HepG2 (cell line): Measurements from ENCODE around the gene UQCRC1. TPM values are rescaled to one million over a fixed set of nuclear protein-coding genes. Genes with fewer than 3 reads are reported as not detected.

Experiments
- ADNP ChIP-seq: sonication (generic); formaldehyde crosslinking; IDR thresholded peaks from 2 replicates; pipeline ENCODE4 v1.4.0; 2020; ENCODE audit warnings: missing genetic modification reagents
- ATM ChIP-seq: fragments of 450-650 bp; IDR thresholded peaks from 2 replicates; pipeline ENCODE4 v1.7.1; 2017; ENCODE audit warnings: mild to moderate bottlenecking, borderline replicate concordance
- HDAC1 ChIP-seq: sonication (generic); formaldehyde crosslinking; IDR thresholded peaks from 2 replicates; pipeline ENCODE4 v1.5.1; 2020; ENCODE audit warnings: mild to moderate bottlenecking, missing genetic modification reagents
- MAZ ChIP-seq, 2 experiments: sonication (generic) in 1 of 2; formaldehyde crosslinking in 1 of 2; IDR thresholded peaks; 2 replicates each; pipeline versions ENCODE4 v1.5.0 to v1.6.1; 2012 to 2020; ENCODE audit warnings: low read depth in 2 of 2, mild to moderate bottlenecking in 2 of 2, borderline replicate concordance in 1 of 2, improper control_type of control experiment in 1 of 2, low read length in 1 of 2, missing genetic modification reagents in 1 of 2, moderate library complexity in 1 of 2
- MIER3 ChIP-seq: IDR thresholded peaks from 2 replicates; pipeline ENCODE4 v1.6.1; 2016; ENCODE audit warnings: missing compliant biosample characterization, borderline replicate concordance
- NCOA1 ChIP-seq: sonication (generic); formaldehyde crosslinking; IDR thresholded peaks from 2 replicates; pipeline ENCODE4 v1.9.0; 2021; ENCODE audit warnings: missing genetic modification reagents
- POLR2AphosphoS5 ChIP-seq: IDR thresholded peaks from 2 replicates; pipeline ENCODE4 v1.6.1; 2012; ENCODE audit warnings: low read depth, low read length
- PTBP1 ChIP-seq: fragments of 200-400 bp; formaldehyde crosslinking; IDR thresholded peaks from 2 replicates; pipeline ENCODE4 v1.6.1; 2018; ENCODE audit warnings: low read length, low read depth; ENCODE audit not compliant: poor library complexity, severe bottlenecking
- SALL2 ChIP-seq: sonication (generic); formaldehyde crosslinking; IDR thresholded peaks from 2 replicates; pipeline ENCODE4 v1.8.1; 2023; ENCODE audit warnings: mild to moderate bottlenecking, missing genetic modification reagents, inconsistent platforms
- SMC3 ChIP-seq: IDR thresholded peaks from 2 replicates; pipeline ENCODE4 v1.6.1; 2011; ENCODE audit warnings: low read length, improper control_type of control experiment
- ZNF235 ChIP-seq: sonication (generic); formaldehyde crosslinking; IDR thresholded peaks from 2 replicates; pipeline ENCODE4 v1.8.1; 2023; ENCODE audit warnings: mild to moderate bottlenecking, missing genetic modification reagents, borderline replicate concordance
- ZNF256 ChIP-seq: sonication (generic); formaldehyde crosslinking; conservative IDR thresholded peaks from 2 replicates; pipeline ENCODE4 v1.4.0; 2020; ENCODE audit warnings: missing genetic modification reagents
- ZNF543 ChIP-seq: sonication (generic); formaldehyde crosslinking; IDR thresholded peaks from 2 replicates; pipeline ENCODE4 v1.4.0; 2020; ENCODE audit warnings: mild to moderate bottlenecking, missing genetic modification reagents
- ZNF564 ChIP-seq: sonication (generic); formaldehyde crosslinking; IDR thresholded peaks from 2 replicates; pipeline ENCODE4 v1.8.1; 2023; ENCODE audit warnings: mild to moderate bottlenecking, missing genetic modification reagents
- ZNF773 ChIP-seq: sonication (generic); formaldehyde crosslinking; IDR thresholded peaks from 2 replicates; pipeline ENCODE4 v1.4.0; 2020; ENCODE audit warnings: missing genetic modification reagents, borderline replicate concordance
- polyA plus RNA-seq, 8 experiments: library from polyadenylated mRNA; depleted of rRNA in 3 of 8; stranded (reverse) in 7 of 8; unstranded in 1 of 8; fragments of >200 nt; fragmentation: Illumina TruSeq in 4 of 8; extraction: Trizol in 4 of 8; gene quantifications; 2 replicates each; pipeline versions ENCODE4 v1.2.1 to v1.2.3, GENCODE V29; 2011 to 2016; ENCODE audit warnings: low read depth in 4 of 8, missing spikeins in 1 of 8, mixed read lengths in 1 of 8; ENCODE audit not compliant: insufficient read depth in 1 of 8
- total RNA-seq, 5 experiments: library from RNA; depleted of rRNA; stranded (reverse); fragments of >200 nt; fragmentation: Illumina TruSeq; extraction: Trizol; gene quantifications; 2 replicates each; pipeline ENCODE4 v1.2.3, GENCODE V29; 2016; ENCODE audit warnings: low read depth in 1 of 5
- TF ChIP-seq, protein P1 (sequence below), 2 experiments: IDR thresholded peaks; 2 replicates each; pipeline ENCODE4 v1.6.1; 2011 to 2012; ENCODE audit warnings: low read length in 2 of 2, borderline replicate concordance in 1 of 2, low read depth in 1 of 2, mild to moderate bottlenecking in 1 of 2, moderate library complexity in 1 of 2
- TF ChIP-seq, protein P2 (sequence below): sonication (generic); formaldehyde crosslinking; IDR thresholded peaks from 2 replicates; pipeline ENCODE4 v1.4.0; 2020; ENCODE audit warnings: mild to moderate bottlenecking, missing genetic modification reagents
- TF ChIP-seq, protein P3 (sequence below): sonication (generic); formaldehyde crosslinking; IDR thresholded peaks from 2 replicates; pipeline ENCODE4 v1.4.0; 2020; ENCODE audit warnings: mild to moderate bottlenecking, missing genetic modification reagents
- TF ChIP-seq, protein P4 (sequence below): sonication (generic); formaldehyde crosslinking; IDR thresholded peaks from 2 replicates; pipeline ENCODE4 v1.4.0; 2020; ENCODE audit warnings: missing genetic modification reagents
- TF ChIP-seq, protein P5 (sequence below): sonication (generic); formaldehyde crosslinking; IDR thresholded peaks from 2 replicates; pipeline ENCODE4 v1.8.1; 2023; ENCODE audit warnings: missing genetic modification reagents, mild to moderate bottlenecking, borderline replicate concordance

Gene UQCRC1
- total and polyA plus RNA-seq, 2 of the 13 experiments (the other 11 are each of a cell fraction or from before 2014, with no cell fraction given): 316 to 680 TPM

DNA sequence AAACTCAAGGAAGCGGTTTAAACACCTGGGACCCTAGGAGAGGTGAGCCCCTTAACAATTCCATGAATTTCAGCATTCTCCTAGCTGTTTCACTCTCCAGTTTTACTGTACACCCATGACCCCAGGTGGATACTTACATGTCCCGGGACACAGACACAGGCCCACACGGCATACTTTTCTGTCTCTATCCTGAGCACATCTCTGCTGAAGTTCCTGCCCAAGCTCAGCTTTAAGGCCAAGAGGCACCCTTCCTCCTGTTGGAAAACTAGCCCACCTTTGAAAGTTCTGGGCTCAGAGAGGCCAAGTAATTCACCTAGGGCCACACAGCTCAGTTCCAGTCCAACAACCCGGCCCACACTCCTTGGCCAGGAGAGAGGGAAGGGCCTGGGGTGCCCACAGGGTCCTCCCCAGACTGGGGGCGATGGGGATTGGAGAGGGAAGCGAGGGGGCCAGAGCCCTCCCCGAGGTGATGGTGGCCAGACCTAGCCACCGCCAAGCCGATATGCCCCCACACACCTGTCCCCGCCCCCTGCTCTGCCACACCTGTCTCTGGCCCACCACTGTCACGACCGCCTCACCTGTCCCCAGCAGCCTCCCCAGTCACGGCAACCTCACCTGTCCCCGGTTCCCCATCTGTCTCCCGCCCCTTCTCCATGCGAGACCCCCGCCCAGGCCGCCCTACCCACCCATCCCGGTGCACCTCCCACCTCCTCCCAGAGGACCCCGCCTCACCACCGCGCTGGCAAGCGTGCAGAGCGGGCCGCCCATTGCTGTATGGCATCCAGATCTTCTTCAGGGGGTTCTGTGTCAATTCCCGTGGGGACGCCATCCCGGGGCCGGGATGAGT lies 53.3 kb downstream of the UQCRC1 start (continued):
- TF ChIP-seq, protein P1, sequence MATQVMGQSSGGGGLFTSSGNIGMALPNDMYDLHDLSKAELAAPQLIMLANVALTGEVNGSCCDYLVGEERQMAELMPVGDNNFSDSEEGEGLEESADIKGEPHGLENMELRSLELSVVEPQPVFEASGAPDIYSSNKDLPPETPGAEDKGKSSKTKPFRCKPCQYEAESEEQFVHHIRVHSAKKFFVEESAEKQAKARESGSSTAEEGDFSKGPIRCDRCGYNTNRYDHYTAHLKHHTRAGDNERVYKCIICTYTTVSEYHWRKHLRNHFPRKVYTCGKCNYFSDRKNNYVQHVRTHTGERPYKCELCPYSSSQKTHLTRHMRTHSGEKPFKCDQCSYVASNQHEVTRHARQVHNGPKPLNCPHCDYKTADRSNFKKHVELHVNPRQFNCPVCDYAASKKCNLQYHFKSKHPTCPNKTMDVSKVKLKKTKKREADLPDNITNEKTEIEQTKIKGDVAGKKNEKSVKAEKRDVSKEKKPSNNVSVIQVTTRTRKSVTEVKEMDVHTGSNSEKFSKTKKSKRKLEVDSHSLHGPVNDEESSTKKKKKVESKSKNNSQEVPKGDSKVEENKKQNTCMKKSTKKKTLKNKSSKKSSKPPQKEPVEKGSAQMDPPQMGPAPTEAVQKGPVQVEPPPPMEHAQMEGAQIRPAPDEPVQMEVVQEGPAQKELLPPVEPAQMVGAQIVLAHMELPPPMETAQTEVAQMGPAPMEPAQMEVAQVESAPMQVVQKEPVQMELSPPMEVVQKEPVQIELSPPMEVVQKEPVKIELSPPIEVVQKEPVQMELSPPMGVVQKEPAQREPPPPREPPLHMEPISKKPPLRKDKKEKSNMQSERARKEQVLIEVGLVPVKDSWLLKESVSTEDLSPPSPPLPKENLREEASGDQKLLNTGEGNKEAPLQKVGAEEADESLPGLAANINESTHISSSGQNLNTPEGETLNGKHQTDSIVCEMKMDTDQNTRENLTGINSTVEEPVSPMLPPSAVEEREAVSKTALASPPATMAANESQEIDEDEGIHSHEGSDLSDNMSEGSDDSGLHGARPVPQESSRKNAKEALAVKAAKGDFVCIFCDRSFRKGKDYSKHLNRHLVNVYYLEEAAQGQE (IDR thresholded peaks at IDR 0.05; ENCODE audit: borderline replicate concordance in 1 of 2, low read depth in 1 of 2, low read length in 2 of 2): peak in 1 of 2 experiments; percentile 42; a peak in 1 of 4 replicates
- peak; percentile 49; the same call in 1 of the 2 replicates for TF ChIP-seq ZNF235 (CRISPR knock-in tag)
- TF ChIP-seq, protein P2, sequence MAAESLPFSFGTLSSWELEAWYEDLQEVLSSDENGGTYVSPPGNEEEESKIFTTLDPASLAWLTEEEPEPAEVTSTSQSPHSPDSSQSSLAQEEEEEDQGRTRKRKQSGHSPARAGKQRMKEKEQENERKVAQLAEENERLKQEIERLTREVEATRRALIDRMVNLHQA (CRISPR knock-in tag): no peak
- TF ChIP-seq SMC3: no peak
- TF ChIP-seq MAZ (IDR thresholded peaks at IDR 0.05; ENCODE audit: borderline replicate concordance, low read depth, low read length): 0 out of 2 replicates have a peak, but pooled peaks have one; percentile 7
- TF ChIP-seq MAZ (CRISPR knock-in tag; IDR thresholded peaks at IDR 0.05; ENCODE audit: low read depth): no peak
- no peak for TF ChIP-seq SALL2 (CRISPR knock-in tag)
- TF ChIP-seq PTBP1: no peak
- TF ChIP-seq MIER3: no peak
- TF ChIP-seq ADNP (CRISPR knock-in tag): peak; percentile 60; the same call in 1 of the 2 replicates
- no peak; the same call in 1 of the 2 replicates for TF ChIP-seq ZNF564 (CRISPR knock-in tag)
- peak; percentile 85 for TF ChIP-seq POLR2AphosphoS5
- TF ChIP-seq ZNF773 (CRISPR knock-in tag): no peak
- no peak for TF ChIP-seq ZNF256
- no peak for TF ChIP-seq NCOA1
- TF ChIP-seq, protein P3, sequence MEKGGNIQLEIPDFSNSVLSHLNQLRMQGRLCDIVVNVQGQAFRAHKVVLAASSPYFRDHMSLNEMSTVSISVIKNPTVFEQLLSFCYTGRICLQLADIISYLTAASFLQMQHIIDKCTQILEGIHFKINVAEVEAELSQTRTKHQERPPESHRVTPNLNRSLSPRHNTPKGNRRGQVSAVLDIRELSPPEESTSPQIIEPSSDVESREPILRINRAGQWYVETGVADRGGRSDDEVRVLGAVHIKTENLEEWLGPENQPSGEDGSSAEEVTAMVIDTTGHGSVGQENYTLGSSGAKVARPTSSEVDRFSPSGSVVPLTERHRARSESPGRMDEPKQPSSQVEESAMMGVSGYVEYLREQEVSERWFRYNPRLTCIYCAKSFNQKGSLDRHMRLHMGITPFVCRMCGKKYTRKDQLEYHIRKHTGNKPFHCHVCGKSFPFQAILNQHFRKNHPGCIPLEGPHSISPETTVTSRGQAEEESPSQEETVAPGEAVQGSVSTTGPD (CRISPR knock-in tag): no peak
- 0 out of 2 replicates have a peak, but pooled peaks have one; percentile 14 for TF ChIP-seq HDAC1 (CRISPR knock-in tag)
- TF ChIP-seq, protein P4, sequence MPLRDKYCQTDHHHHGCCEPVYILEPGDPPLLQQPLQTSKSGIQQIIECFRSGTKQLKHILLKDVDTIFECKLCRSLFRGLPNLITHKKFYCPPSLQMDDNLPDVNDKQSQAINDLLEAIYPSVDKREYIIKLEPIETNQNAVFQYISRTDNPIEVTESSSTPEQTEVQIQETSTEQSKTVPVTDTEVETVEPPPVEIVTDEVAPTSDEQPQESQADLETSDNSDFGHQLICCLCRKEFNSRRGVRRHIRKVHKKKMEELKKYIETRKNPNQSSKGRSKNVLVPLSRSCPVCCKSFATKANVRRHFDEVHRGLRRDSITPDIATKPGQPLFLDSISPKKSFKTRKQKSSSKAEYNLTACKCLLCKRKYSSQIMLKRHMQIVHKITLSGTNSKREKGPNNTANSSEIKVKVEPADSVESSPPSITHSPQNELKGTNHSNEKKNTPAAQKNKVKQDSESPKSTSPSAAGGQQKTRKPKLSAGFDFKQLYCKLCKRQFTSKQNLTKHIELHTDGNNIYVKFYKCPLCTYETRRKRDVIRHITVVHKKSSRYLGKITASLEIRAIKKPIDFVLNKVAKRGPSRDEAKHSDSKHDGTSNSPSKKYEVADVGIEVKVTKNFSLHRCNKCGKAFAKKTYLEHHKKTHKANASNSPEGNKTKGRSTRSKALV (CRISPR knock-in tag): no peak
- TF ChIP-seq ZNF543: no peak
- no peak for TF ChIP-seq ATM
- TF ChIP-seq, protein P5, sequence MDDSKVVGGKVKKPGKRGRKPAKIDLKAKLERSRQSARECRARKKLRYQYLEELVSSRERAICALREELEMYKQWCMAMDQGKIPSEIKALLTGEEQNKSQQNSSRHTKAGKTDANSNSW (CRISPR knock-in tag): no peak
